K562 (cell line): ENCODE data around the gene AP2M1. TPM values are rescaled to one million over a fixed set of nuclear protein-coding genes. Genes with fewer than 3 reads are reported as not detected.

Experiments used
- EGR1 ChIP-seq: fragments of 450-650 bp; conservative IDR thresholded peaks from 2 replicates; pipeline ENCODE4 v1.6.1; 2017; ENCODE audit warnings: mild to moderate bottlenecking
- MAFF ChIP-seq: IDR thresholded peaks from 2 replicates; pipeline ENCODE4 v1.6.1; 2012; ENCODE audit warnings: low read length, improper control_type of control experiment
- MAZ ChIP-seq, 2 experiments: fragments of 450-650 bp in 1 of 2; sonication (generic) in 1 of 2; formaldehyde crosslinking; IDR thresholded peaks in 1 of 2; conservative IDR thresholded peaks in 1 of 2; 2 replicates each; pipeline versions ENCODE4 v1.4.0 to v1.5.0; 2020; ENCODE audit warnings: mild to moderate bottlenecking in 1 of 2, missing genetic modification reagents in 1 of 2
- NCOA6 ChIP-seq: fragments of 450-650 bp; IDR thresholded peaks from 2 replicates; pipeline ENCODE4 v1.6.1; 2017; ENCODE audit warnings: mild to moderate bottlenecking
- NR2C1 ChIP-seq, 2 experiments: fragments of 450-650 bp; IDR thresholded peaks; 2 replicates each; pipeline ENCODE4 v1.6.1; 2017; ENCODE audit warnings: mild to moderate bottlenecking in 2 of 2, antibody characterized with exemption in 1 of 2, inconsistent platforms in 1 of 2, missing compliant biosample characterization in 1 of 2, missing genetic modification characterization in 1 of 2
- POLR2G ChIP-seq: fragments of 200-400 bp; formaldehyde crosslinking; IDR thresholded peaks from 2 replicates; pipeline ENCODE4 v1.6.1; 2017; ENCODE audit warnings: low read depth, mild to moderate bottlenecking, antibody characterized with exemption, low read length, moderate library complexity
- RBM17 ChIP-seq: fragments of 200-400 bp; formaldehyde crosslinking; IDR thresholded peaks from 2 replicates; pipeline ENCODE4 v1.6.1; 2017; ENCODE audit warnings: low read depth, mild to moderate bottlenecking, low read length, borderline replicate concordance
- RBM22 ChIP-seq: fragments of 200-400 bp; formaldehyde crosslinking; IDR thresholded peaks from 2 replicates; pipeline ENCODE4 v1.6.1; 2018; ENCODE audit warnings: low read length, low read depth; ENCODE audit not compliant: poor library complexity, severe bottlenecking
- SAP30 ChIP-seq: fragments of 200-600 bp; sonication (generic); IDR thresholded peaks from 2 replicates; pipeline ENCODE4 v1.6.1; 2012; ENCODE audit warnings: borderline replicate concordance, low read depth, mild to moderate bottlenecking, moderate library complexity, low read length, control low read depth, inconsistent platforms; ENCODE audit not compliant: insufficient read depth, poor library complexity, severe bottlenecking
- STAT5B ChIP-seq: fragments of 250-450 bp; sonication (Bioruptor Pico); IDR thresholded peaks from 2 replicates; pipeline ENCODE4 v1.8.0; 2021; ENCODE audit warnings: mild to moderate bottlenecking, inconsistent platforms
- YBX1 ChIP-seq: fragments of 450-650 bp; IDR thresholded peaks from 2 replicates; pipeline ENCODE4 v1.7.1; 2016; ENCODE audit warnings: mild to moderate bottlenecking
- ZNF384 ChIP-seq: IDR thresholded peaks from 2 replicates; pipeline ENCODE4 v1.6.1; 2012; ENCODE audit warnings: low read depth, low read length, improper control_type of control experiment
- ZZZ3 ChIP-seq: fragments of 450-650 bp; IDR thresholded peaks from 2 replicates; pipeline ENCODE4 v1.6.1; 2016; ENCODE audit warnings: antibody characterized with exemption, mild to moderate bottlenecking, moderate library complexity
- polyA plus RNA-seq, 8 experiments: library from polyadenylated mRNA; depleted of rRNA in 4 of 8; stranded (reverse) in 5 of 8; unstranded in 3 of 8; fragments of >200 nt; fragmentation: Nextera tagmentation in 2 of 8; fragmentation: Illumina TruSeq in 1 of 8; extraction: Ambion mirVana in 2 of 8; extraction: Trizol in 1 of 8; gene quantifications; 2 replicates each; pipeline versions ENCODE4 v1.2.1 to v1.2.3, GENCODE V29; 2011 to 2014; ENCODE audit warnings: inconsistent platforms in 1 of 8, missing spikeins in 1 of 8
- total RNA-seq, 7 experiments: library from RNA; depleted of rRNA in 6 of 7; stranded (reverse); fragments of >200 nt in 6 of 7; fragmentation: Illumina TruSeq in 2 of 7; extraction: Trizol in 2 of 7; gene quantifications; 2 replicates each; pipeline versions ENCODE4 v1.2.1 to v1.2.3, GENCODE V29; 2011 to 2021; ENCODE audit warnings: low replicate concordance in 1 of 7
- TF ChIP-seq, protein P1 (sequence below), 2 experiments: fragments of 200-800 bp in 1 of 2; sonication (Bioruptor generic) in 1 of 2; sonication (generic) in 1 of 2; formaldehyde crosslinking in 1 of 2; IDR thresholded peaks in 1 of 2; conservative IDR thresholded peaks in 1 of 2; 2 replicates each; pipeline versions ENCODE4 v1.5.0 to v1.6.1; 2016 to 2020; ENCODE audit warnings: missing compliant biosample characterization in 1 of 2, missing genetic modification characterization in 1 of 2, missing genetic modification reagents in 1 of 2
- TF ChIP-seq, protein P2 (sequence below): sonication (generic); formaldehyde crosslinking; IDR thresholded peaks from 2 replicates; pipeline ENCODE4 v1.9.0; 2022; ENCODE audit warnings: mild to moderate bottlenecking, missing genetic modification reagents

The AP2M1 gene
- total and polyA plus RNA-seq, 9 of the 15 experiments (the other 6 are each of a cell fraction or from before 2014, with no cell fraction given) = 118 to 505 (median 296) TPM

DNA sequence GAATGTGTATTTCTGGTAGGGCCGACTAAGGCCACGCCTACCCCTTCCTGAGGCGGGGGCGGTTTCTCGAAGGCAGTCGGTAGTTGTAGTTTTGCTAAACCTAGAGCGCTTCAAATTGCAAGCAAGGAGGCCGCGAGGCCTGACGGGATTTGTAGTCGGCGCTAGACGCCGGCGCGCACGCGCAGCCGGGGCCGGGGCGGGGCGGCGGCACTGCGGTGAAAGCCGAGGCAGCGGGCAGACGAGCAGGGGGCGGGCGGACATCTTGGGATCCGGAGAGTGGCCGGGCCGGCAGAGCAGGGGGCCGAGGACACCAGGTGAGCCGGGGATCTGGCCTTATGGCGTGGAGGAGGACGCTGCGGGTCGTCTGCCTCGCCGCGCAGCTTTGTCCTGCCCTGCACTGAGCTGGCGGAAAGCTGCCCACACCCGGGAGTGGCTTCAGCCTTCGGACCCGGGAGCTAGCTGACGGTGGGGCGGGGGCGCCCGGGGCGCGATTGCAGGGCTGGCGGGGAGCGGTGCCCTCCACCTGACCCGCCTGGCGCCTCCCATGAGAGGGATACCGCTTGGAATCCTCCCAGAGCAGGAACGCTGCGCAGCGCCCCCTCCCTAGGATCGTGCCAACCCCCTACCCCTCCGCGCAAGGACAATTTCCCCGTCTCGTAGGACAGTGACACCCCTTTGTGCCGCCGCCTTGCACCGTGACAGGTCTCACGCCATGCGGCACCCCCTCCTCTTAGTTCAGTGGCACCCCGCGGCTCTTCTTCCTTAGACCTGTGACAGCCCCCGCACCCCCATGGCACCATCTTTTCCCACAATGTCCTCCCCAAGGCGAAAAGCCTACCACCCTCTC is at the start of gene AP2M1 (continued):
- TF ChIP-seq, protein P1, sequence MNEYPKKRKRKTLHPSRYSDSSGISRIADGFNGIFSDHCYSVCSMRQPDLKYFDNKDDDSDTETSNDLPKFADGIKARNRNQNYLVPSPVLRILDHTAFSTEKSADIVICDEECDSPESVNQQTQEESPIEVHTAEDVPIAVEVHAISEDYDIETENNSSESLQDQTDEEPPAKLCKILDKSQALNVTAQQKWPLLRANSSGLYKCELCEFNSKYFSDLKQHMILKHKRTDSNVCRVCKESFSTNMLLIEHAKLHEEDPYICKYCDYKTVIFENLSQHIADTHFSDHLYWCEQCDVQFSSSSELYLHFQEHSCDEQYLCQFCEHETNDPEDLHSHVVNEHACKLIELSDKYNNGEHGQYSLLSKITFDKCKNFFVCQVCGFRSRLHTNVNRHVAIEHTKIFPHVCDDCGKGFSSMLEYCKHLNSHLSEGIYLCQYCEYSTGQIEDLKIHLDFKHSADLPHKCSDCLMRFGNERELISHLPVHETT (CRISPR knock-in tag; conservative IDR thresholded peaks at IDR 0.05 in 1 of 2, IDR thresholded peaks at IDR 0.05 in 1 of 2) = peak in 1 of 2 experiments; percentile 83; a peak in 2 of 4 replicates
- TF ChIP-seq MAZ (CRISPR knock-in tag; conservative IDR thresholded peaks at IDR 0.05 in 1 of 2, IDR thresholded peaks at IDR 0.05 in 1 of 2) (peak; percentile 88 to 92), POLR2G (peak; percentile 94), MAFF (no peak), RBM22 (no peak), NR2C1 (IDR thresholded peaks at IDR 0.05) (no peak), NR2C1 (tag; IDR thresholded peaks at IDR 0.05) (peak; percentile 58; the same call in 1 of the 2 replicates), NCOA6 (no peak), SAP30 (peak; percentile 67), ZZZ3 (no peak), ZNF384 (peak; percentile 100), STAT5B (CRISPR knock-in tag) (no peak), EGR1 (peak; percentile 99), RBM17 (no peak), YBX1 (no peak)
- TF ChIP-seq, protein P2, sequence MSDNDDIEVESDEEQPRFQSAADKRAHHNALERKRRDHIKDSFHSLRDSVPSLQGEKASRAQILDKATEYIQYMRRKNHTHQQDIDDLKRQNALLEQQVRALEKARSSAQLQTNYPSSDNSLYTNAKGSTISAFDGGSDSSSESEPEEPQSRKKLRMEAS (CRISPR knock-in tag) = peak; percentile 48
